ENCODE results near the gene KLHL3. TPM values are rescaled to one million over a fixed set of nuclear protein-coding genes. Genes with fewer than 3 reads are reported as not detected.

The KLHL3 gene
- total and polyA plus RNA-seq, 12 donors: 12.4 to 37.4 (median 23.7) TPM

DNA sequence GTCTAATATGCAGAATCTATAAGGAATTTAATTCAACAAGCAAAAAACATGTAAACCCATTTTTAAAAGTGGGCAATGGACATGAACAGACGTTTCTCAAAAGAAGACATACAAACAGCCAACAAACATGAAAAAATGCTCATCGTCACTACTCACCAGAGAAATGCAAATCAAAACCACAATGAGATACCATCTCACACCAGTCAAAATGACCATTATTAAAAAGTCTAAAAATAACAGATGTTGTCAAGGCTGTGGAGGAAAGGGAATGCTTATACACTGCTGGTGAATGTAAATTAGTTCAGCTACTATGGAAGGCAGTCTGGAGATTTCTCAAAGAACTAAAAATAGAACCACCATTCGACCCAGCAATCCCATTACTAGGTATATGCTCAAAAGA lies 3.1 kb upstream of the KLHL3 start:
- Histone ChIP-seq H3K4me3 (no peak overlapping the region), H3K27ac (no peak overlapping the region), H3K4me1 (peaks cover 15 to 64% (median 46%) of the 10 kb centered on the region in 9 donors), H3K27me3 (no peaks in the 10 kb centered on the region), H3K36me3 (no peaks in the 10 kb centered on the region), H3K9me3 (peaks cover 0 to 6% (median 0%) of the 10 kb centered on the region in 11 donors)
- DNase-seq (no peak), ATAC-seq (no peak)
- WGBS, 2 donors: 76 to 82% methylated on average over 3 of the region's 3 CpGs
- intact Hi-C loops (cut with DNase I): loop anchor here in 2 of 10 donors (5.0 kb wide), 1 partner anchor 42 kb away; no protein-coding TSS in a partner anchor
- TF ChIP-seq, protein P1, sequence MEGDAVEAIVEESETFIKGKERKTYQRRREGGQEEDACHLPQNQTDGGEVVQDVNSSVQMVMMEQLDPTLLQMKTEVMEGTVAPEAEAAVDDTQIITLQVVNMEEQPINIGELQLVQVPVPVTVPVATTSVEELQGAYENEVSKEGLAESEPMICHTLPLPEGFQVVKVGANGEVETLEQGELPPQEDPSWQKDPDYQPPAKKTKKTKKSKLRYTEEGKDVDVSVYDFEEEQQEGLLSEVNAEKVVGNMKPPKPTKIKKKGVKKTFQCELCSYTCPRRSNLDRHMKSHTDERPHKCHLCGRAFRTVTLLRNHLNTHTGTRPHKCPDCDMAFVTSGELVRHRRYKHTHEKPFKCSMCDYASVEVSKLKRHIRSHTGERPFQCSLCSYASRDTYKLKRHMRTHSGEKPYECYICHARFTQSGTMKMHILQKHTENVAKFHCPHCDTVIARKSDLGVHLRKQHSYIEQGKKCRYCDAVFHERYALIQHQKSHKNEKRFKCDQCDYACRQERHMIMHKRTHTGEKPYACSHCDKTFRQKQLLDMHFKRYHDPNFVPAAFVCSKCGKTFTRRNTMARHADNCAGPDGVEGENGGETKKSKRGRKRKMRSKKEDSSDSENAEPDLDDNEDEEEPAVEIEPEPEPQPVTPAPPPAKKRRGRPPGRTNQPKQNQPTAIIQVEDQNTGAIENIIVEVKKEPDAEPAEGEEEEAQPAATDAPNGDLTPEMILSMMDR (IDR thresholded peaks at IDR 0.05): no peak

DNA sequence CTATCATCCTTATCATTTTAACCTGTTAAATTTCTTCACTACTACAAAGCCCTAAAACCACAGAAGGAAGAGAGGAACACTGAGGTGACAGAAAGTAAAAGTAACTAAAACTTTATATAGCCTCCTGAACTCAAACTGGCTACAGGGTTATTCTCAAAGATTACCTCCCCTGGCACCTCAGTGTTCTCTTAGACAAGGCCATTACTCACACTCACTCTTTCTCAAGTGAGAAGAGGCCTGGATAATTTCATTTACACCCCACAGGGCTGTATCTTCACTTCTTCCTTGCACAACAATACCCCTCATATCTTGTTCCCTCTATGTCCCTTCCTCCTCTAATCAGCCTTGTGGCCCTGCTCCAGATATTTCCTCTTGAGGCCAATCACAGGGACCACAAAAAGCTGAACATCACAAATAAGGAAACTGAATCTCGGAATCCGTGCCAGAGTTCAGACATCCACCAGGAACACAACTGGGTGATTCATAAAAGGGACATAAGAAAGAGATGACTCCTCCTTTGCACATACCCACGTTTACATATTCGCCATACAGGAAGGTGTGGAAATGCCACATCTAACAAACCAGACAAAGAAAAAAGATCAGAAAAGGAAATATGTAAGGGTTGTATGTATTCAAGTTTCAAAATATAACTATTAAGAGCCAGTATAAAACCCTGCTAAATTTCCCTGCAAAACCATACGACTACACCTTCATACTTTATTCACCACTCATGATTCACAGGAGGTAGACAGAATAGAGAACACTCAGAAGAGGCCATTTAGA lies 1.7 kb upstream of the KLHL3 start:
- TF ChIP-seq, protein P1 (IDR thresholded peaks at IDR 0.05): no peak
- H3K27ac ChIP-seq: peak overlapping the region; percentile 42 to 89 (median 78)
- 23 to 27% methylated on average over 5 of the region's 5 CpGs for WGBS, 2 donors
- ATAC-seq (peak; percentile 45 to 92 (median 74)), DNase-seq (peak; percentile 14 to 78)
- no peak overlapping the region for H3K4me3 ChIP-seq
- peaks cover 0 to 6% (median 0%) of the 10 kb centered on the region in 11 donors for H3K9me3 ChIP-seq
- intact Hi-C loops (cut with DNase I): loop anchor here in 5 of 10 donors (2.0 to 5.0 kb wide), 4 partner anchors 40 to 113 kb away; no protein-coding TSS in a partner anchor
- peaks cover 15 to 71% (median 58%) of the 10 kb centered on the region in 9 donors for H3K4me1 ChIP-seq
- no peaks in the 10 kb centered on the region for H3K27me3 ChIP-seq
- H3K36me3 ChIP-seq: no peaks in the 10 kb centered on the region

DNA sequence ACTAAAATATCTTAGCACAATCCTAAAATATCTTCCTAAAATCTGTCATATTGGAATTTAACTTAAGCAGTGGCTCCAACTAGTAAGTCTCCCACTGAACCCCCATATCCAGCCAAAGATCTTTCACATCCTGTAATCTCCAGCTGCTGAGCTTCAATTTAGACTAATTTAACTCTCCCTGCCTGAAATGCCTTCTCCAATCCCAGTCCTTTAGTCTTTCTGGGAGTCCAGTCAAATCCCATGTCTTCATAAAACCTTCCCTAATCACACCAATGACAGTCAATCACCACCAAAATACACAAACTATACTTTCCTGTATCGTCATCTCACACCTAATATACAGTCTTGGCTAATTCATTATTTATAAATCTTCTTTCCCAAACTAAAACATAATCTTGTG lies 607 bp upstream of the KLHL3 start:
- intact Hi-C loops (cut with DNase I): loop anchor here in 5 of 10 donors (2.0 to 5.0 kb wide), 4 partner anchors 39 to 112 kb away; no protein-coding TSS in a partner anchor
- ATAC-seq (no peak), DNase-seq (no peak)
- H3K27ac ChIP-seq: peak overlapping the region; percentile 1 to 89 (median 78)
- TF ChIP-seq, protein P1 (IDR thresholded peaks at IDR 0.05): no peak
- 72 to 78% methylated on average over 1 of the region's 1 CpG for WGBS, 2 donors
- H3K4me3 ChIP-seq: peak overlapping the region in 2 of 10 donors; percentile 57 to 62
- no peaks in the 10 kb centered on the region for H3K27me3 ChIP-seq
- H3K36me3 ChIP-seq: no peaks in the 10 kb centered on the region
- H3K4me1 ChIP-seq: peaks cover 15 to 65% (median 57%) of the 10 kb centered on the region in 9 donors
- H3K9me3 ChIP-seq: peaks cover 0 to 6% (median 0%) of the 10 kb centered on the region in 11 donors

DNA sequence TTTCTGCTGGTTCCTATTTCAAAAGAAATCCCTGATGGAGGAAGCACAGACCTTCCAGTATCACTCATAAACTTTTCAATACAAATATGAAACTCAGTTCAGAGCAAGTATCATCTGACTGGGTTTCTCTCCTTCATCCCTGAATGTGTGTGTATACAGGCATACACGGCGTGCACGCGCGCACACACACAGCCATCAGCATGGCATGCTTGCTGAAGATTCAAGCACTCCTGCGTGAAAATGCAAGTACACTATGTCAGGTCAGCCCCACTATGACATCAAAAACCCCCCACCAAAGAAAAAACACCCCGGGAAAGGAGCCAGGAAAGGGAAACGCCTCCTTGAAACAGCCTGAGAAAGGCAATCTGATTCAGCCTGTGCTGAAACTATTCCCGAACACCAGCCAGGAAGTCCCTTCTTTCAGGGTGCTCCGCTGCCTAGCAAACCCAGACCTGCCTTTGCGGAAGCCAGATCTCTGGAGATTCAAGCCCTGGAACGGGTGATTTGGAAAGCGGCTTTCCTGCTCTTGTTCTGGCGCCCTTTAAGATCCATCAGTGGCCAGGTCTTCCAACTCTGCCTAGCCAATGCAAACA lies 831 bp downstream of the KLHL3 start:
- no peaks in the 10 kb centered on the region for H3K27me3 ChIP-seq
- peak overlapping the region; percentile 1 to 89 (median 78) for H3K27ac ChIP-seq
- intact Hi-C loops (cut with DNase I): loop anchor here in 3 of 10 donors (2.0 to 5.0 kb wide), 2 partner anchors 38 kb away; no protein-coding TSS in a partner anchor
- TF ChIP-seq, protein P1 (IDR thresholded peaks at IDR 0.05): no peak
- H3K4me1 ChIP-seq: peaks cover 15 to 68% (median 57%) of the 10 kb centered on the region in 9 donors
- DNase-seq: peak; percentile 25 to 55
- H3K36me3 ChIP-seq: no peaks in the 10 kb centered on the region
- 6 to 7% methylated on average over 14 of the region's 14 CpGs for WGBS, 2 donors
- peaks cover 0 to 6% (median 0%) of the 10 kb centered on the region in 11 donors for H3K9me3 ChIP-seq
- peak overlapping the region; percentile 14 to 62 (median 52) for H3K4me3 ChIP-seq
- ATAC-seq: peak; percentile 44 to 79 (median 66)

All from heart right ventricle (tissue), 16 donors.